ENCODE results near the gene ANKRD55.

Gene ANKRD55

DNA sequence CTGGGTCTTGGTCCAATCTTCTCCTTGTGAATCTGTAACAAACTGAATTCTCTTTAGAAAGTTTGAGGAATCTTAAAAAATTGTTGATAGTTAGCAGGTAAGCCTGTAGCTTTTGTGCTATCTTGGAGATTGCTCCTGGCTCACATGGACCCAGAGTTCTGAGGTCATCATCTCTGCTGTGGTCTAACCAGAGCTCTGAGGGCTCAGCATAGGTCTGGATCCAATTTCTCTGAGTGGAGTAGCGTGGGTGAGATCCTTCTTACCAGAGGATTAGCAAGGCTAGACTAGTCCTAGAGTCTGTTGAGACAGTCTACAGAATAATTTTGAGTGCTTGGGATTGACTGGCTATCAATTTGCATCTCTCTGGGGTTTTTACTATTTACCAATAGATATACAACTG lies 177.8 kb downstream of the ANKRD55 start:
- TF ChIP-seq, protein P1, sequence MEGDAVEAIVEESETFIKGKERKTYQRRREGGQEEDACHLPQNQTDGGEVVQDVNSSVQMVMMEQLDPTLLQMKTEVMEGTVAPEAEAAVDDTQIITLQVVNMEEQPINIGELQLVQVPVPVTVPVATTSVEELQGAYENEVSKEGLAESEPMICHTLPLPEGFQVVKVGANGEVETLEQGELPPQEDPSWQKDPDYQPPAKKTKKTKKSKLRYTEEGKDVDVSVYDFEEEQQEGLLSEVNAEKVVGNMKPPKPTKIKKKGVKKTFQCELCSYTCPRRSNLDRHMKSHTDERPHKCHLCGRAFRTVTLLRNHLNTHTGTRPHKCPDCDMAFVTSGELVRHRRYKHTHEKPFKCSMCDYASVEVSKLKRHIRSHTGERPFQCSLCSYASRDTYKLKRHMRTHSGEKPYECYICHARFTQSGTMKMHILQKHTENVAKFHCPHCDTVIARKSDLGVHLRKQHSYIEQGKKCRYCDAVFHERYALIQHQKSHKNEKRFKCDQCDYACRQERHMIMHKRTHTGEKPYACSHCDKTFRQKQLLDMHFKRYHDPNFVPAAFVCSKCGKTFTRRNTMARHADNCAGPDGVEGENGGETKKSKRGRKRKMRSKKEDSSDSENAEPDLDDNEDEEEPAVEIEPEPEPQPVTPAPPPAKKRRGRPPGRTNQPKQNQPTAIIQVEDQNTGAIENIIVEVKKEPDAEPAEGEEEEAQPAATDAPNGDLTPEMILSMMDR (IDR thresholded peaks at IDR 0.05): no peak

DNA sequence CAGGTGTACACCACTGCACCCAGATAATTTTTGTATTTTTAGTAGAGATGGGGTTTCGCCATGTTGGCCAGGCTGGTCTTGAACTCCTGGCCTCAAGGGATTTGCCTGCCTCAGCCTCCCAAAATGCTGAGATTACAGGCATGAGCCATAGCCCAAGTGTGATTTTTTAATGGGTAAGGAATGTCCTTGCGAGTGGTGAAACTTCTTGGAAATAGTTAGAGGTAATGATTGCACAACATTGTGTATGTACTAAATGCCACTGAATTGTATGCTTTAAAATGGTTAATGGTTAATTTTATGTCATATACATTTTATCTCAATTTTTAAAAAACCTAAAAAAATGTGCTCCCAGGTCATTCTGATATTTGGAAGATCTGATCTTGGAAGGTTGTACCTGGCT lies 178.5 kb downstream of the ANKRD55 start:
- TF ChIP-seq, protein P1 (IDR thresholded peaks at IDR 0.05): no peak

DNA sequence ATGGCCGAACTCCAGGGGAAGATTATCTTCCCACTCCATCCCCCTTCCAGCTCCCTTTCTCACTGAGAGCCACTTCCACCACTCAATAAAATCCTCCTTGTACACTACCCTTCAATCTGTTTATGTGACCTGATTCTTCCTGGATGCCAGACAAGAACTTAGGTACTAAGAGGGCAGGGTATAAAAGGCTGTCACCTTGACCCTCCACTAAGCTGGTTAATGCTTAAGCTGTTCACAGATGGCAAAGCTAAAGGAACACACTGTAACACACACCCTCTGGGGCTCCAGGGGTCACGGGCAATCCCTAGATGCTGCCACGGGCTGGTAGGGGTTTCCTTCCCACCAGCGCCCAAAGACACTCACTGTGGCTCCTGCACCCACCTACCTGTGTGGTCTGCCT lies 179.8 kb downstream of the ANKRD55 start:
- TF ChIP-seq, protein P1 (IDR thresholded peaks at IDR 0.05): no peak

DNA sequence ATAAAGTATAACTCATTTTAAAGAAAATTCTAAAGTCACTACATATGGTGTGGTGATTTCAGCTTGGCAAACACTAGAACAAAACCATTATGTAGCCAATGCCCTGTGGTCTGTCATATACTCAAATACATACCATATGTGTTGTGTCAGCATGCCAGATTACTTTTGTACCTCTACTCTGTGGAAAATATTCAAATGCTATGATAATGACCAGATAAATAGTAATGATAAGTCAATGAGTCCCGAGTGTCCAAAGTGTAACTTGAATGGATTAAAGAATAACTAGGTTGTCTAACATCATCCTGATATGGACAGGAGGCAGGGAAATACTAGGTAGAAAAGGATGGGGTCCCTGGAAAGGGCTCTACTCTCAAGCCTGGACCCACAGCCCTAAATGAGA lies 180.4 kb downstream of the ANKRD55 start:
- TF ChIP-seq, protein P1 (IDR thresholded peaks at IDR 0.05): no peak

DNA sequence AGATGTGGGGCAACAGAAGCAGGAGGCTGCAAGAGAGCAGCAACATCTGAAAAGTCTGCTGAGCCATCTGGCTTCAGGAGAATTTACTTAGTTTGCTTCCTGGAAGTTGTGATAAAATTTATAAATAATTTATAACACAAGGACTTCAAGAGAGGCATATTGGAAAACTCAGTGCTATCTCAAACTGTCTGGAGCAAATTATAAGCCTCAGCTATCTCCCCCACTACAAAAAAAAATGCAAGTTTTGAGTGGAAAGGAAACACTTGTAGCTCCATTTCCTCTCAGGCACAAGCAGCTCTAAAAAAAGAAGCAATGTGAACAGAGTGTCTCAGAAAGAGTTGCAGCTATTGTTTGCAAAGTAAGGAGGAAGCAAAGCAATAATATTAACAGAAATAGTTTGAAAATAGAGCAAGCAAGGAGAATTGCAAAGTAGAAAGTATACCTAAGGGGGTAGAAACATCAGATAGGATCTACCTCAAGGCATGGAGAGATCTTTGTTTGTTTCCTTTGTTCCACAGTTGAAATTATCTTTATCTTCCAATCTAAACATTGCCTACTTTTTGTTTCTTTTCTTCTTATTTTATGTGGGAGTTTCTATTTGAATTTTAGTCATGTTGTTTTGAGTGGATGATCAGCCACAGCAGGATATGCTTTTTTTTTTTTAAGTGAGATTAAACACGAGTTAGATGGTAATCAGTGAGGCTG lies 182.4 kb downstream of the ANKRD55 start:
- TF ChIP-seq, protein P1 (IDR thresholded peaks at IDR 0.05): no peak

All from LNCAP (cell line).